Measurements from ENCODE around the gene PPDPF.
"Not testable (repeated sequence)": the region's sequence is repeated elsewhere in the genome, so short reads cannot be mapped to it uniquely, and the experiment has no call there.

Gene PPDPF

GRCh38 chr20:63520504-63520933, at the start of gene PPDPF:
Gene PPDPF (plus strand): TSS chr20:63520765. CDS start chr20:63521309, 544 bp downstream.
- peak; percentile 96 for DNase-seq (ENCODE audit: low spot score)

- DNase-seq (ENCODE audit: low spot score) = no peak
Measured at GRCh38 chr20:63471002-63471716, 49.4 kb upstream of the PPDPF start.

GRCh38 chr20:63471717-63471980, 48.9 kb upstream of the PPDPF start:
- no peak for DNase-seq (ENCODE audit: low spot score)

- DNase-seq (ENCODE audit: low spot score) = no peak
Measured at GRCh38 chr20:63471981-63472831, 48.4 kb upstream of the PPDPF start, which contains the start of gene KCNQ2. Gene KCNQ2 (minus strand): TSS chr20:63472655. CDS start chr20:63472463, 192 bp downstream.

GRCh38 chr20:63472862-63473390, 47.6 kb upstream of the PPDPF start:
- DNase-seq (ENCODE audit: low spot score) = no peak

GRCh38 chr20:63473555-63474449, 46.8 kb upstream of the PPDPF start:
- DNase-seq (ENCODE audit: low spot score) = no peak

- peak; percentile 76 for DNase-seq (ENCODE audit: low spot score)
Measured at GRCh38 chr20:63475209-63475608, 45.4 kb upstream of the PPDPF start.

GRCh38 chr20:63477061-63477616, 43.4 kb upstream of the PPDPF start:
- DNase-seq (ENCODE audit: low spot score) = no peak

GRCh38 chr20:63477944-63478343, 42.6 kb upstream of the PPDPF start:
- no peak for DNase-seq (ENCODE audit: low spot score)

GRCh38 chr20:63478346-63479302, 41.9 kb upstream of the PPDPF start:
- no peak for DNase-seq (ENCODE audit: low spot score)

- not testable (repeated sequence) for DNase-seq (ENCODE audit: low spot score)
Measured at GRCh38 chr20:63479695-63480419, 40.7 kb upstream of the PPDPF start.

GRCh38 chr20:63481503-63481902, 39.1 kb upstream of the PPDPF start:
- DNase-seq (ENCODE audit: low spot score) = no peak

GRCh38 chr20:63482021-63482587, 38.5 kb upstream of the PPDPF start:
- no peak for DNase-seq (ENCODE audit: low spot score)

- DNase-seq (ENCODE audit: low spot score) = no peak
Measured at GRCh38 chr20:63483834-63484233, 36.7 kb upstream of the PPDPF start.

GRCh38 chr20:63484236-63484635, 36.3 kb upstream of the PPDPF start:
- DNase-seq (ENCODE audit: low spot score) = no peak

- no peak for DNase-seq (ENCODE audit: low spot score)
Measured at GRCh38 chr20:63484651-63485403, 35.7 kb upstream of the PPDPF start.

GRCh38 chr20:63486300-63486855, 34.2 kb upstream of the PPDPF start:
- DNase-seq (ENCODE audit: low spot score) = no peak

- no peak for DNase-seq (ENCODE audit: low spot score)
Measured at GRCh38 chr20:63487116-63487764, 33.3 kb upstream of the PPDPF start.

Measured in HuH-7.5 (cell line).